OCI-LY7 (cell line): ENCODE data around the gene RFNG. TPM values are rescaled to one million over a fixed set of nuclear protein-coding genes. Genes with fewer than 3 reads are reported as not detected.

Experiments
- BruUV-seq: library from RNA; stranded (reverse); fragments of 400-500 nt; replicated peaks from 2 replicates; lab custom pipeline; 2021; lab: Mats Ljungman, UMichigan
- CTCF ChIA-PET: fragments of 300-600 bp; sonication (Branson Sonifier 250); formaldehyde crosslinking; loops from one replicate; lab custom pipeline; 2022; ENCODE audit warnings: antibody characterized with exemption; ENCODE audit not compliant: unreplicated experiment; lab: Charles Lee
- POLR2A ChIA-PET: fragments of 300-600 bp; sonication (Branson Sonifier 250); formaldehyde crosslinking; loops from one replicate; lab custom pipeline; 2022; ENCODE audit warnings: antibody characterized with exemption; lab: Charles Lee
- DNase-seq: peaks from one replicate; pipeline ENCODE4 v3.0.0-alpha.2; 2015; ENCODE audit warnings: low spot score
- H2AFZ ChIP-seq: fragments of 200-600 bp; sonication (generic), shearing (Covaris generic); 2 replicates; pipeline ENCODE4 v1.6.1; 2014; ENCODE audit warnings: mild to moderate bottlenecking, antibody characterized with exemption, low read length, moderate library complexity
- H3K27ac ChIP-seq: fragments of 200-600 bp; sonication (generic); 2 replicates; pipeline ENCODE4 v1.5.1; 2014; ENCODE audit warnings: mixed run types, low read depth, mild to moderate bottlenecking, moderate library complexity, low read length, inconsistent platforms; ENCODE audit not compliant: poor library complexity, severe bottlenecking
- H3K36me3 ChIP-seq: fragments of 200-600 bp; sonication (generic); 2 replicates; pipeline ENCODE4 v1.6.1; 2014; ENCODE audit warnings: mild to moderate bottlenecking, antibody characterized with exemption, low read length, moderate library complexity, mixed read lengths; ENCODE audit not compliant: insufficient read depth
- H3K4me1 ChIP-seq: fragments of 200-600 bp; sonication (generic); 2 replicates; pipeline ENCODE4 v1.5.1; 2014; ENCODE audit warnings: mild to moderate bottlenecking, low read length; ENCODE audit not compliant: insufficient read depth, poor library complexity, severe bottlenecking
- H3K4me2 ChIP-seq: fragments of 200-600 bp; sonication (generic); 2 replicates; pipeline ENCODE4 v1.6.1; 2014; ENCODE audit warnings: mild to moderate bottlenecking, low read length
- H3K4me3 ChIP-seq: fragments of 200-600 bp; sonication (generic); 2 replicates; pipeline ENCODE4 v1.5.1; 2014; ENCODE audit warnings: mild to moderate bottlenecking, low read depth, low read length; ENCODE audit not compliant: poor library complexity, severe bottlenecking
- H3K79me2 ChIP-seq: fragments of 200-600 bp; sonication (generic); 2 replicates; pipeline ENCODE4 v1.6.1; 2016; ENCODE audit warnings: low read depth, mild to moderate bottlenecking, low read length, moderate library complexity, mixed read lengths; ENCODE audit not compliant: insufficient read depth
- H3K9me2 ChIP-seq: fragments of 200-600 bp; sonication (generic); 2 replicates; pipeline ENCODE4 v1.6.1; 2016; ENCODE audit warnings: mild to moderate bottlenecking, low read length, mixed read lengths; ENCODE audit not compliant: insufficient read depth
- H3K9me3 ChIP-seq: fragments of 200-600 bp; sonication (generic); 2 replicates; pipeline ENCODE4 v1.6.1; 2014; ENCODE audit warnings: mild to moderate bottlenecking, mixed run types, low read length, mixed read lengths
- H4K20me1 ChIP-seq: fragments of 200-600 bp; sonication (generic); 2 replicates; pipeline ENCODE4 v1.6.1; 2014; ENCODE audit warnings: mild to moderate bottlenecking, antibody characterized with exemption, low read length, moderate library complexity, mixed read lengths; ENCODE audit not compliant: insufficient read depth
- CTCF ChIP-seq: fragments of 200-600 bp; sonication (generic); conservative IDR thresholded peaks from 2 replicates; pipeline ENCODE4 v1.5.1; 2014; ENCODE audit warnings: mild to moderate bottlenecking, antibody characterized with exemption, low read length, moderate library complexity, mixed read lengths
- EZH2phosphoT487 ChIP-seq: fragments of 200-600 bp; sonication (generic); IDR thresholded peaks from 2 replicates; pipeline ENCODE4 v1.6.1; 2018; ENCODE audit warnings: low read depth, borderline replicate concordance, mild to moderate bottlenecking, mixed run types, antibody characterized with exemption, low read length, moderate library complexity, mixed read lengths
- intact Hi-C: fragments of 100-400 bp; cut with micrococcal nuclease; formaldehyde crosslinking; loops from one replicate; pipeline ENCODE4 v1.10.0; 2022; ENCODE audit not compliant: unreplicated experiment
- total RNA-seq, 2 experiments: library from RNA; depleted of rRNA in 1 of 2; stranded (reverse); fragments of >200 nt in 1 of 2; shearing (Covaris generic) in 1 of 2; gene quantifications; 2 replicates each; pipeline ENCODE4 v1.2.3, GENCODE V29; 2014 to 2022

Gene RFNG
- total RNA-seq, 2 experiments from 2014 or later, result 47.3 to 59.4 TPM

- H3K4me3 ChIP-seq, result no peak overlapping the region
- H4K20me1 ChIP-seq, result 0 out of 2 replicates have a peak, but pooled peaks cover 5% of the 10 kb centered on the region
- ChIA-PET CTCF (no interaction called here), POLR2A (no interaction called here)
- intact Hi-C loops, result loop anchor here (5.0 kb wide), 1 partner anchor 174 kb away; no protein-coding TSS in a partner anchor
- H3K4me2 ChIP-seq, result no peak overlapping the region
- peaks cover 25% of the 10 kb centered on the region for H3K4me1 ChIP-seq
- no peak for DNase-seq
- no peaks in the 10 kb centered on the region for H3K9me2 ChIP-seq
- H3K79me2 ChIP-seq, result no peaks in the 10 kb centered on the region
- no peak for TF ChIP-seq CTCF
- TF ChIP-seq EZH2phosphoT487, result no peak
- no peak overlapping the region for H3K27ac ChIP-seq
- BruUV-seq, result no TSS peak
- no peaks in the 10 kb centered on the region for H3K36me3 ChIP-seq
- no peaks in the 10 kb centered on the region for H3K9me3 ChIP-seq
- H2AFZ ChIP-seq, result no peak overlapping the region
Measured at GRCh38 chr17:82033359-82034085, 18.1 kb downstream of the RFNG start.

DNA sequence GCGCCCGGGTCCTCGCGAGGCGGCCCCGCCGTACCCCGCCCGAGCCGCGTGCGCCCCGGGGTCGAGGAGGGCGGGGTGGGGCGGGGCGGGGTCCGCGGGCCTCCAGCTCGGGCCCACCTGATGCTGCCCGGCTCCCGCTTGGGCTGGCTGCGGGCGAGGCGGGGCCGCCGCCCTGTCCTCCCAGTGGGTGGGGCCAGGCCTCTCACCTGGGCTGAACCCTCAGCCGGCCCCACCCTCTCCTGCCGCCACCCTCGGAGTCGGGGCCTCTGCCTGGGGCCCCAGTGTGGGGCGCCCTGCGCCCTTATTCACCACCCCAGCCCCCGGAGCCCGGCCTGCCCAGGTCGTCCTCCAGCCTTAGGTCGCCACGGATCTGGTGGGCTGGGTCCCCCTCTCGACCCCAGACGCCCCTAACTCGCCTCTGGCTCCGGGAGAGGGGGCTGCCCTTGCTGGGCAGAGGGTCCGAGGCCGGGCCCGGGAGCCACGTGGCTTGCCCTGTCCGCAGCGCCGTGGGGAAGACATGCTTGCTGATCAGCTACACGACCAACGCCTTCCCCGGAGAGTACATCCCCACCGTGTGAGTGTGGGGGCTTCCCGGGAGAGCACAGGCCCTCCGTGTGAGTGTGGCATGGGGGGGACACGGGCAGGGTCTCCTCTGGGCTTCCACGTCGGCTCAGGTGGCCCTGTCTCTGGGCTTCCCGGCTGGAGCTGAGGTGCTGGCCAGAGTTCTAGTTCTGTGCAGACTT, 19.6 kb downstream of the RFNG start:
- no peaks in the 10 kb centered on the region for H3K9me2 ChIP-seq
- H3K4me1 ChIP-seq, result peaks cover 21% of the 10 kb centered on the region
- ChIA-PET POLR2A (no interaction called here), CTCF (no interaction called here)
- no peaks in the 10 kb centered on the region for H3K79me2 ChIP-seq
- BruUV-seq, result no TSS peak
- DNase-seq, result peak; percentile 31
- peak overlapping the region; percentile 8; the same call in 1 of the 2 replicates for H3K4me2 ChIP-seq
- no peaks in the 10 kb centered on the region for H3K9me3 ChIP-seq
- H3K36me3 ChIP-seq, result no peaks in the 10 kb centered on the region
- H3K4me3 ChIP-seq, result no peak overlapping the region
- H4K20me1 ChIP-seq, result 0 out of 2 replicates have a peak, but pooled peaks cover 5% of the 10 kb centered on the region
- H3K27ac ChIP-seq, result no peak overlapping the region
- intact Hi-C loops, result loop anchor here (5.0 kb wide), 1 partner anchor 175 kb away; no protein-coding TSS in a partner anchor
- H2AFZ ChIP-seq, result no peak overlapping the region
- no peak for TF ChIP-seq CTCF
- TF ChIP-seq EZH2phosphoT487, result no peak
